ENCODE results near the gene FAM120B.

The FAM120B gene

GRCh38 chr6:170424604-170425126, 118.1 kb downstream of the FAM120B start:
- Histone ChIP-seq H3K4me3 (ENCODE audit: low read depth in 1 of 2, low read length in 1 of 2) (no peak overlapping the region), H3K36me3 (no peaks in the 10 kb centered on the region), H3K4me1 (ENCODE audit: control insufficient read depth in 1 of 2, insufficient read depth in 1 of 2, low read depth in 1 of 2, low read length in 1 of 2) (no peaks in the 10 kb centered on the region), H3K27me3 (peaks cover 55% of the 10 kb centered on the region), H3K27ac (no peak overlapping the region), H3K9me3 (no peaks in the 10 kb centered on the region)
- TF ChIP-seq, protein P1, sequence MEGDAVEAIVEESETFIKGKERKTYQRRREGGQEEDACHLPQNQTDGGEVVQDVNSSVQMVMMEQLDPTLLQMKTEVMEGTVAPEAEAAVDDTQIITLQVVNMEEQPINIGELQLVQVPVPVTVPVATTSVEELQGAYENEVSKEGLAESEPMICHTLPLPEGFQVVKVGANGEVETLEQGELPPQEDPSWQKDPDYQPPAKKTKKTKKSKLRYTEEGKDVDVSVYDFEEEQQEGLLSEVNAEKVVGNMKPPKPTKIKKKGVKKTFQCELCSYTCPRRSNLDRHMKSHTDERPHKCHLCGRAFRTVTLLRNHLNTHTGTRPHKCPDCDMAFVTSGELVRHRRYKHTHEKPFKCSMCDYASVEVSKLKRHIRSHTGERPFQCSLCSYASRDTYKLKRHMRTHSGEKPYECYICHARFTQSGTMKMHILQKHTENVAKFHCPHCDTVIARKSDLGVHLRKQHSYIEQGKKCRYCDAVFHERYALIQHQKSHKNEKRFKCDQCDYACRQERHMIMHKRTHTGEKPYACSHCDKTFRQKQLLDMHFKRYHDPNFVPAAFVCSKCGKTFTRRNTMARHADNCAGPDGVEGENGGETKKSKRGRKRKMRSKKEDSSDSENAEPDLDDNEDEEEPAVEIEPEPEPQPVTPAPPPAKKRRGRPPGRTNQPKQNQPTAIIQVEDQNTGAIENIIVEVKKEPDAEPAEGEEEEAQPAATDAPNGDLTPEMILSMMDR (IDR thresholded peaks at IDR 0.05), result no peak

GRCh38 chr6:170429450-170429849, 122.9 kb downstream of the FAM120B start:
- Histone ChIP-seq H3K9me3 (no peaks in the 10 kb centered on the region), H3K4me1 (ENCODE audit: control insufficient read depth in 1 of 2, insufficient read depth in 1 of 2, low read depth in 1 of 2, low read length in 1 of 2) (no peaks in the 10 kb centered on the region), H3K36me3 (no peaks in the 10 kb centered on the region), H3K27ac (no peak overlapping the region), H3K27me3 (peaks cover 59% of the 10 kb centered on the region), H3K4me3 (ENCODE audit: low read depth in 1 of 2, low read length in 1 of 2) (no peak overlapping the region)
- TF ChIP-seq, protein P1 (IDR thresholded peaks at IDR 0.05), result no peak

DNA sequence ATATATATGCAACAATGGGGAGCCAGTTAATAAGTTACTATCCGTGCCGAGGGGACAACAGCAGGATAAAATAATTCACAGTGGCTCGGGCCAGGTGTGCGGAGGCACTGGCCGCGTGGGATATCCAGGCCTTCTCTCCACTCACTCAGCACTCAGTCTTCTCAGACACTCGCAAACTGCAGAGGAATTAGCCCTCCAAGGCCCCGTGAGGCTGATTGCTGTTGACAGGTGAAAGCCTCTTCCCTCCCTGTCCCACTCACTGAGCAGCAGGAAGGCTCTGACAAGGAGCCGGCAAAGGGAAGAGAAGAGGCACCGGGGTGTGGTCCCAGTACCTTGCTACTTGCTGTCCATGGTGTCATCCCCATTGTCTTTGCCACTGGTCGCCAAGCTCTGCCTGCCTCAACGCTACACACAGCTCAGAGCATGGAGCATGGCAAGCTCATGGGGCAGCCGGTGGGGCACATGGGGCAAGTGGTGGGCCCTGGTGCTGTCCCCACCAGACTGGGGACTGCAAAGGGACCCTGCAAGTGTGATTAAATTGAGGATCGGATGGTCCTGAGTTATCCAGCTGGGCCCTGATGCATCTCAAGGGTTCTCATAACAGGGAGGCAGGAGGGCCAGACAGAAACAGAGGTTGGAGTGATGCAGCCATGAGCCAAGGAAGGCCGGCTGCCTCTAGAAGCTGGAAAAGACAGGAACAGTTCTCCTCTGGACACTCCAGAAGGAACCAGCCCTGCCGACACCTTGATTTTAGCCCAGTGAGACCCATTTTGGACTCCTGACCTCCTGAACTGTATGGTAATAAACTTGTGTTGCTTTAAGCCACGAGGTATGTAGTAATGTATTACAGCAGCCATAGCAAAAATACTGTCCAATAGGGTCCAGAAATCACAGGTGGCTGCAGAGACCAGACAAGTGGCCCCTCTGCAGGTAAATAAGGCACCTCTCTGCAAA, 126.9 kb downstream of the FAM120B start:
- H3K27ac ChIP-seq, result no peak overlapping the region

GRCh38 chr6:170434117-170434820, 127.7 kb downstream of the FAM120B start:
- Histone ChIP-seq H3K4me3 (ENCODE audit: low read depth in 1 of 2, low read length in 1 of 2) (no peak overlapping the region), H3K27ac (no peak overlapping the region), H3K36me3 (no peaks in the 10 kb centered on the region), H3K27me3 (peaks cover 52% of the 10 kb centered on the region), H3K9me3 (no peaks in the 10 kb centered on the region), H3K4me1 (ENCODE audit: control insufficient read depth in 1 of 2, insufficient read depth in 1 of 2, low read depth in 1 of 2, low read length in 1 of 2) (no peaks in the 10 kb centered on the region)
- TF ChIP-seq, protein P1 (IDR thresholded peaks at IDR 0.05), result no peak

More for the DNA sequence above, 126.9 kb downstream of the FAM120B start:
- no peaks in the 10 kb centered on the region for H3K36me3 ChIP-seq
- H3K9me3 ChIP-seq, result no peaks in the 10 kb centered on the region
- H3K27me3 ChIP-seq, result peaks cover 45% of the 10 kb centered on the region
- TF ChIP-seq, protein P1 (IDR thresholded peaks at IDR 0.05), result no peak
- no peaks in the 10 kb centered on the region for H3K4me1 ChIP-seq (ENCODE audit: control insufficient read depth in 1 of 2, insufficient read depth in 1 of 2, low read depth in 1 of 2, low read length in 1 of 2)
- H3K4me3 ChIP-seq (ENCODE audit: low read depth in 1 of 2, low read length in 1 of 2), result no peak overlapping the region

DNA sequence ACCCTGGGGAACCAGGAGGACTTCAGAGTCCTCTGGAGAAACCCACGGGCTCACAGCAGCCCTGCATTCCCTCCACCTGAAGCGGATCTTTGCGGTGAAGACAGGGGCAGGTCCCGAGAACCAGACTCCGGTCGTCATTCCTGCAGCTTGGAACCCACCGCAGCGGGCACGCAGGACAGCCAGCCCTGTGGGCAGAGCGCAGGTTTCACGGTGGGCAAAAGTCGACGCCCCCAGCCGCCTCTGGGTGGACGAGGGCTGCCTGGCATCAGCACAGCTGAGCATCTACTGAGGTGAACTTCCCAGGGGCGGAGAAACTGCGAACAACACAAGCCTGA, 128.2 kb downstream of the FAM120B start:
- Histone ChIP-seq H3K4me3 (ENCODE audit: low read depth in 1 of 2, low read length in 1 of 2) (no peak overlapping the region), H3K36me3 (no peaks in the 10 kb centered on the region), H3K9me3 (no peaks in the 10 kb centered on the region), H3K27me3 (peaks cover 54% of the 10 kb centered on the region), H3K27ac (no peak overlapping the region), H3K4me1 (ENCODE audit: control insufficient read depth in 1 of 2, insufficient read depth in 1 of 2, low read depth in 1 of 2, low read length in 1 of 2) (no peaks in the 10 kb centered on the region)
- TF ChIP-seq, protein P1 (IDR thresholded peaks at IDR 0.05), result no peak

All from neutrophil (primary cell).